ENCODE results near the gene WDFY2. TPM values are rescaled to one million over a fixed set of nuclear protein-coding genes. Genes with fewer than 3 reads are reported as not detected.

WDFY2 gene
- polyA plus RNA-seq, 3 donors: 6.5 to 40.1 (median 9.1) TPM

DNA sequence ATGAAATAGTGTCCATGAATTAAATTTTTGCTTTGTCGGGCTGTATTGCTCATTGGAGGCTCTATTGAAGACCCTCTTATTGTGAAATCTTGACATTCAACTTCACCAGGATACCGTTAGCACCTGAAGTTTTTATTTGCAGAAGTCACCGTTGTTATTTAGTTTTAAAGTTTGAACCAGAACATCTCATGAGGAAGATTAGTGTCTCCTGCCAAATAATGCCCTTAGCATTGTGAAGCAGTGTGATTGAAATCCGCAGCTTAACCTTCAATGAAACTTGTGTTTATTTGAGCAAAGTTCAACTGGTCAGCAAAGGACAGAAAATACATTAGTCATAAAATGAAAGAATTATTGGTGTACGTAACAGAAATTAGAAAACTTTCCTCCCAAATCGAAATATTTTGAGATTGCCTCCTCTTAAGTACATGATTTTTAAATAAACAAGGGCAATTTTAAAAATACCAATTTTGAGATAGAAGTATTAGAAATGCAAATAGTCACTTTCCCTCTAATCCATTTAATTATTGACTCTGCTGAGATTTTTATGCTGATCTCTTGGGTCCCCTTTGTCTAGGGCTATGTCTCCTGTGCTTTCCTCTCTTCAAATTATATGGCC lies 84.4 kb downstream of the WDFY2 start:
- Histone ChIP-seq H3K27me3 (ENCODE audit: control insufficient read depth in 2 of 2, insufficient read depth in 2 of 2, low read length in 2 of 2) (no peaks in the 10 kb centered on the region), H3K4me1 (ENCODE audit: control insufficient read depth in 1 of 2, insufficient read depth in 2 of 2, low read length in 2 of 2) (peaks cover 7 to 19% of the 10 kb centered on the region in 2 donors), H2AFZ (ENCODE audit: insufficient read depth, low read depth, low read length, poor library complexity, severe bottlenecking) (no peak overlapping the region), H3K9me3 (replicated peaks in 1 of 2; ENCODE audit: control insufficient read depth in 1 of 2, insufficient read depth in 1 of 2, low read length in 2 of 2) (no peaks in the 10 kb centered on the region), H4K20me1 (ENCODE audit: insufficient read depth, low read length) (peaks cover 98% of the 10 kb centered on the region), H3K4me2 (replicated peaks; ENCODE audit: extremely low read depth, low read length, poor library complexity, severe bottlenecking) (no peak overlapping the region), H3K36me3 (replicated peaks in 1 of 2; ENCODE audit: control insufficient read depth in 1 of 2, insufficient read depth in 2 of 2, low read length in 2 of 2) (peaks cover 0 to 18% of the 10 kb centered on the region in 2 donors), H3K9ac (ENCODE audit: insufficient read depth, low read length, poor library complexity, severe bottlenecking) (no peak overlapping the region), H3K4me3 (replicated peaks in 1 of 3; ENCODE audit: low read depth in 2 of 3, low read length in 3 of 3) (no peak overlapping the region), H3K79me2 (ENCODE audit: insufficient read depth, low read length) (peaks cover 100% of the 10 kb centered on the region), H3K27ac (ENCODE audit: low read depth in 1 of 2, low read length in 2 of 2) (peak overlapping the region in 1 of 2 donors; percentile 54)
- Mint-ChIP-seq H3K4me3 (no peak overlapping the region), H3K9me3 (peaks cover 0 to 3% (median 0%) of the 10 kb centered on the region in 7 donors), H3K36me3 (peaks cover 14 to 27% of the 10 kb centered on the region in 2 donors), H3K27me3 (ENCODE audit: low read depth in 3 of 3) (no peaks in the 10 kb centered on the region), H3K4me1 (peaks cover 31% of the 10 kb centered on the region), H3K27ac (peak overlapping the region in 3 of 7 donors; percentile 11 to 72 (median 66))
- intact Hi-C loops (cut with micrococcal nuclease): no loop called here
- TF ChIP-seq CTCF (IDR thresholded peaks at IDR 0.05): no peak
- DNase-seq: no peak
- WGBS (ENCODE audit: insufficient coverage): 90% methylated on average over 2 of the region's 6 CpGs

DNA sequence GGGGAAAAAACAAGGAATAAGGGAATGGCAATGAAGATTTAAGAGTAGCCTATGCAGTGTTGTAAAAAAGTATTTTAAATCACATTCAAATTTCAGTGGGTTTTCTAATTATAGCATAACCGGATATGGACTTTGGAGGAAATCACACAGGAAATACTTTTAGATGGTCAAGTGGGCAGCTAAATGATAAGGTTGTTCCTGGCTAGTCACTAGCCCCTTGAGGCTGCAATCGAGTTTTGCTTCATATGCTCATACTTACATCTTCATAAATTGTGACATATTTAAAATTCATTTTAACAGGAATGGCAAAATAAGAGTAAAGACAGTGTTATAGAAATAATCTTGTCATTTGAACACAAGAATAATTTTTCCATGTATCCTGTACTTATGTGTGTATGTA lies 88.9 kb downstream of the WDFY2 start:
- Histone ChIP-seq H3K27ac (ENCODE audit: low read depth in 1 of 2, low read length in 2 of 2) (peak overlapping the region in 1 of 2 donors; percentile 18), H3K9ac (ENCODE audit: insufficient read depth, low read length, poor library complexity, severe bottlenecking) (no peak overlapping the region), H3K4me1 (ENCODE audit: control insufficient read depth in 1 of 2, insufficient read depth in 2 of 2, low read length in 2 of 2) (peaks cover 7 to 19% of the 10 kb centered on the region in 2 donors), H3K36me3 (replicated peaks in 1 of 2; ENCODE audit: control insufficient read depth in 1 of 2, insufficient read depth in 2 of 2, low read length in 2 of 2) (peaks cover 5 to 18% of the 10 kb centered on the region in 2 donors), H3K4me2 (replicated peaks; ENCODE audit: extremely low read depth, low read length, poor library complexity, severe bottlenecking) (no peak overlapping the region), H3K4me3 (replicated peaks in 1 of 3; ENCODE audit: low read depth in 2 of 3, low read length in 3 of 3) (no peak overlapping the region), H4K20me1 (ENCODE audit: insufficient read depth, low read length) (peaks cover 98% of the 10 kb centered on the region), H3K79me2 (ENCODE audit: insufficient read depth, low read length) (peaks cover 100% of the 10 kb centered on the region), H3K9me3 (replicated peaks in 1 of 2; ENCODE audit: control insufficient read depth in 1 of 2, insufficient read depth in 1 of 2, low read length in 2 of 2) (no peaks in the 10 kb centered on the region), H2AFZ (ENCODE audit: insufficient read depth, low read depth, low read length, poor library complexity, severe bottlenecking) (no peak overlapping the region), H3K27me3 (ENCODE audit: control insufficient read depth in 2 of 2, insufficient read depth in 2 of 2, low read length in 2 of 2) (no peaks in the 10 kb centered on the region)
- no CpG with 5 or more reads among the region's 2 CpGs for WGBS (ENCODE audit: insufficient coverage)
- intact Hi-C loops (cut with micrococcal nuclease): no loop called here
- DNase-seq: no peak
- peaks cover 18 to 31% of the 10 kb centered on the region in 2 donors for H3K36me3 Mint-ChIP-seq
- peaks cover 19% of the 10 kb centered on the region for H3K4me1 Mint-ChIP-seq
- no peaks in the 10 kb centered on the region for H3K27me3 Mint-ChIP-seq (ENCODE audit: low read depth in 3 of 3)
- no peak overlapping the region for H3K4me3 Mint-ChIP-seq
- TF ChIP-seq CTCF (IDR thresholded peaks at IDR 0.05): no peak
- H3K9me3 Mint-ChIP-seq: peaks cover 0 to 3% (median 0%) of the 10 kb centered on the region in 7 donors
- H3K27ac Mint-ChIP-seq: peak overlapping the region in 1 of 7 donors; percentile 2
